ENCODE measurements around the gene SRSF8. TPM values are rescaled to one million over a fixed set of nuclear protein-coding genes. Genes with fewer than 3 reads are reported as not detected.

Gene SRSF8
- total RNA-seq (2022; extraction: Qiagen RNA extraction; ENCODE audit: low read depth) = 18.2 to 21.4 TPM (median 20.1 TPM) in 5 replicates

GRCh38 chr11:95066716-95067038 is at the start of gene SRSF8:
SRSF8 (plus strand) TSS chr11:95066919; CDS start chr11:95067227, 308 bp downstream.

GRCh38 chr11:95024958-95025357 is 41.8 kb upstream of the SRSF8 start, which contains the start of gene KDM4E:
KDM4E (plus strand) TSS chr11:95025258; CDS start chr11:95025558, 300 bp downstream.

GRCh38 chr11:95049122-95049521 is 17.6 kb upstream of the SRSF8 start, which contains the start of gene KDM4F:
KDM4F (plus strand) TSS chr11:95049422.

GRCh38 chr11:95089620-95090542 is 23.2 kb downstream of the SRSF8 start, which contains the start of gene ENDOD1:
ENDOD1 (plus strand) TSS chr11:95089846; CDS start chr11:95089928, 82 bp downstream.

Other genes with a start within 250 kb of the SRSF8 start
- gene CWC15, start 93.4 kb upstream of the SRSF8 start, total RNA-seq (2022; extraction: Qiagen RNA extraction; ENCODE audit: low read depth) = 28.7 to 33.7 TPM (median 29.9 TPM) in 5 replicates
- 0.24 to 0.48 TPM (median 0.36 TPM) in 5 replicates for gene KDM4D, start 93.2 kb upstream of the SRSF8 start, total RNA-seq (2022; extraction: Qiagen RNA extraction; ENCODE audit: low read depth)
- gene KDM4E, start 41.7 kb upstream of the SRSF8 start, total RNA-seq (2022; extraction: Qiagen RNA extraction; ENCODE audit: low read depth) = not detected in 5 replicates
- gene KDM4F, start 17.5 kb upstream of the SRSF8 start, total RNA-seq (2022; extraction: Qiagen RNA extraction; ENCODE audit: low read depth) = not detected in 5 replicates
- 14.3 to 18.7 TPM (median 17.1 TPM) in 5 replicates for gene ENDOD1, start 22.9 kb downstream of the SRSF8 start, total RNA-seq (2022; extraction: Qiagen RNA extraction; ENCODE audit: low read depth)
- gene SESN3, start 164.3 kb downstream of the SRSF8 start, total RNA-seq (2022; extraction: Qiagen RNA extraction; ENCODE audit: low read depth) = 0.06 to 0.22 TPM (median 0.10 TPM) in 5 replicates

Data from A549 treated with GW870086 at 1 μM for 4 hours (cell line).